ENCODE results near the gene OR51F1.
"Not testable (repeated sequence)": the region's sequence is repeated elsewhere in the genome, so short reads cannot be mapped to it uniquely, and the experiment has no call there.

The OR51F1 gene

DNA sequence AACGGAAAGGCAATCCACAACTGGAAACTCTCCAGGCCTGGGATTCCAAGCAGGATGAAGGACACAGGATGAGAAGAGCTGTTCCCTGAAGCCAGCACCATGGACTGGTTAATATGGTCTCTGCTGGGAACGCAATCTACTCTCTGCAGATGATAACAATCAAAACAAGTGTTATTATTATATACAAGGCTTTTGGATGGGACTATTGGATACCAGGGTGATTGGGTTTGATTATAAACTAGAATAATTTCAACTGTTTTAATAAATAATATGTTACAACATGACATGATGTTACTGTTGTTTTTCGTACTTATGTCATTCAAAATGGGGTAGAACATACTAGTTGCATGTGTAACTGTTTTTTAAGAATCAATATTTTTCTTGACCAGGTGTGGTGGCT, 34.5 kb upstream of the OR51F1 start, which contains the start of gene OR52R1:
OR52R1 (minus strand) TSS at position 101 of the 400 bp plus-strand sequence; CDS start at position 101, 0 bp downstream.
- no peaks in the 10 kb centered on the region for H3K4me1 ChIP-seq (ENCODE audit: insufficient read depth, low read length, severe bottlenecking)
- H3K79me2 ChIP-seq (ENCODE audit: insufficient read depth, low read length) = no peaks in the 10 kb centered on the region
- TF ChIP-seq, protein P1, sequence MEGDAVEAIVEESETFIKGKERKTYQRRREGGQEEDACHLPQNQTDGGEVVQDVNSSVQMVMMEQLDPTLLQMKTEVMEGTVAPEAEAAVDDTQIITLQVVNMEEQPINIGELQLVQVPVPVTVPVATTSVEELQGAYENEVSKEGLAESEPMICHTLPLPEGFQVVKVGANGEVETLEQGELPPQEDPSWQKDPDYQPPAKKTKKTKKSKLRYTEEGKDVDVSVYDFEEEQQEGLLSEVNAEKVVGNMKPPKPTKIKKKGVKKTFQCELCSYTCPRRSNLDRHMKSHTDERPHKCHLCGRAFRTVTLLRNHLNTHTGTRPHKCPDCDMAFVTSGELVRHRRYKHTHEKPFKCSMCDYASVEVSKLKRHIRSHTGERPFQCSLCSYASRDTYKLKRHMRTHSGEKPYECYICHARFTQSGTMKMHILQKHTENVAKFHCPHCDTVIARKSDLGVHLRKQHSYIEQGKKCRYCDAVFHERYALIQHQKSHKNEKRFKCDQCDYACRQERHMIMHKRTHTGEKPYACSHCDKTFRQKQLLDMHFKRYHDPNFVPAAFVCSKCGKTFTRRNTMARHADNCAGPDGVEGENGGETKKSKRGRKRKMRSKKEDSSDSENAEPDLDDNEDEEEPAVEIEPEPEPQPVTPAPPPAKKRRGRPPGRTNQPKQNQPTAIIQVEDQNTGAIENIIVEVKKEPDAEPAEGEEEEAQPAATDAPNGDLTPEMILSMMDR (IDR thresholded peaks at IDR 0.05; ENCODE audit: low read length) = no peak
- no peak for TF ChIP-seq EZH2 (IDR thresholded peaks at IDR 0.05; ENCODE audit: borderline replicate concordance, low read length)
- H3K9ac ChIP-seq (ENCODE audit: low read length) = no peak within 1 kb of the TSS
- H3K27ac ChIP-seq (ENCODE audit: low read depth, low read length, poor library complexity, severe bottlenecking) = no peak within 1 kb of the TSS
- H3K36me3 ChIP-seq (ENCODE audit: insufficient read depth, low read length) = no peaks in the 10 kb centered on the region
- no peaks in the 10 kb centered on the region for H3F3A ChIP-seq (ENCODE audit: insufficient read depth, low read length)
- no peak within 1 kb of the TSS for H2AFZ ChIP-seq (ENCODE audit: low read length)
- no peaks in the 10 kb centered on the region for H4K20me1 ChIP-seq (ENCODE audit: insufficient read depth, low read length)
- H3K4me3 ChIP-seq (ENCODE audit: low read depth, low read length, poor library complexity, severe bottlenecking) = no peak within 1 kb of the TSS
- H3K9me3 ChIP-seq (ENCODE audit: low read length) = no peaks in the 10 kb centered on the region
- no peaks in the 10 kb centered on the region for H3K27me3 ChIP-seq (ENCODE audit: insufficient read depth, low read length)
- no peaks in the 10 kb centered on the region for H3K9me2 ChIP-seq (ENCODE audit: low read depth, low read length)
- no peak within 1 kb of the TSS for H3K4me2 ChIP-seq (ENCODE audit: low read length)

DNA sequence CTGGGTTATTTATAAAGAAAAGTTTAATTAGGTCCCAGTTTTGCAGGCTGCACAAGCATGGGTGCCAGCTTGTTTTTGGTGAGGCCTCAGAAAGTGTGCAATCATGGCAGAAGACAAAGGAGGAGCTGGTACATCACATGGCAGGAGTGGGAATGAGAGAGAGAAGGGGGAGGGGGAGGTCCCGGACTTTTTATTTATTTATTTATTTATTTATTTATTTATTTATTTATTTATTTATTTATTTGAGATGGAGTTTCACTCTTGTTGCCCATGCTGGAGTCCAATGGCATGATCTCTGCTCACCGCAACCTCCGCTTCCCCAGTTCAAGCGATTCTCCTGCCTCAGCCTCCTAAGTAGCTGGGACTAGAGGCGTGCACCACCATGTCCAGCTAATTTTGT, 31.6 kb upstream of the OR51F1 start:
- not testable (repeated sequence) for H3K27ac ChIP-seq (ENCODE audit: low read depth, low read length, poor library complexity, severe bottlenecking); H3K4me2 ChIP-seq (ENCODE audit: low read length); H3K9me3 ChIP-seq (ENCODE audit: low read length); H3F3A ChIP-seq (ENCODE audit: insufficient read depth, low read length); H3K4me1 ChIP-seq (ENCODE audit: insufficient read depth, low read length, severe bottlenecking); H2AFZ ChIP-seq (ENCODE audit: low read length); H4K20me1 ChIP-seq (ENCODE audit: insufficient read depth, low read length); H3K27me3 ChIP-seq (ENCODE audit: insufficient read depth, low read length); H3K79me2 ChIP-seq (ENCODE audit: insufficient read depth, low read length); H3K36me3 ChIP-seq (ENCODE audit: insufficient read depth, low read length); H3K9ac ChIP-seq (ENCODE audit: low read length); H3K4me3 ChIP-seq (ENCODE audit: low read depth, low read length, poor library complexity, severe bottlenecking); H3K9me2 ChIP-seq (ENCODE audit: low read depth, low read length)

DNA sequence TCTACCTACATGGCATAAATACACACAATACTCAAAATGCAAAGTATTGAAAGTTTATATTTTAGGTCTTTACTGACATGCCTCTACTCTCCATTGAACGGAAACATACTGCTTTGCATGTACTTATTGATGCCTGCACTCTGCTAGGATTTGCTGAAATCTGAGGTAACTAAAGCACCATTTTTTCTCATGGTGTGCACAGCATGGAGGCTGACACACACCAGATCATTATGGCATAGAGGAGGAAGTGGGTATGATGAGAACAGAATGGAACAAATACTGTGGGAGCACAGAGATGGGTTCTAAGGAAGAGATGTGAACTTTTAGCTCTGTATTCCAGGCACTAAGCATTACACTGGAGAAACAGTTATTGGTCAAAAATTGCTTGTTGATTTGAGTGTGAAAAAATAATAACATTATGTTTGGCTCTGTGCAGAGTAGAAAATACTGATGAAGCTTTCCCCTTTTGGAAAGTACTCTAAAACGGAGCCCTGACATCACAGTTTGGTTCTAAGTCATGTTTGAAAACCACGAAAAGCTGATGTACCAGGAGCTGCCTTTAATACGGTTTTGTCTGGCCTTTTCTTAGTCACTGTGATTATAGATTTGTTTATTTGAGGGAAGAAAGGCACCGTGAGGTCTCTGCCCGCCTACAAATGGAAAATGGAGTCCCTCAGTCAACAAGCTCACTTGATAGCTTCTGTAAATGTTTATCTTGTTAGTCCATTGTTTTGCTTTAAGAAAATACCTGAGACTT, 28.9 kb upstream of the OR51F1 start:
- H3K4me2 ChIP-seq (ENCODE audit: low read length) = no peak overlapping the region
- no peaks in the 10 kb centered on the region for H4K20me1 ChIP-seq (ENCODE audit: insufficient read depth, low read length)
- H2AFZ ChIP-seq (ENCODE audit: low read length) = no peak overlapping the region
- TF ChIP-seq, protein P1 (IDR thresholded peaks at IDR 0.05; ENCODE audit: low read length) = no peak
- no peak for TF ChIP-seq EZH2 (IDR thresholded peaks at IDR 0.05; ENCODE audit: borderline replicate concordance, low read length)
- no peaks in the 10 kb centered on the region for H3K9me2 ChIP-seq (ENCODE audit: low read depth, low read length)
- no peaks in the 10 kb centered on the region for H3K4me1 ChIP-seq (ENCODE audit: insufficient read depth, low read length, severe bottlenecking)
- H3K27ac ChIP-seq (ENCODE audit: low read depth, low read length, poor library complexity, severe bottlenecking) = no peak overlapping the region
- no peaks in the 10 kb centered on the region for H3F3A ChIP-seq (ENCODE audit: insufficient read depth, low read length)
- no peaks in the 10 kb centered on the region for H3K9me3 ChIP-seq (ENCODE audit: low read length)
- no peaks in the 10 kb centered on the region for H3K36me3 ChIP-seq (ENCODE audit: insufficient read depth, low read length)
- no peak overlapping the region for H3K9ac ChIP-seq (ENCODE audit: low read length)
- H3K4me3 ChIP-seq (ENCODE audit: low read depth, low read length, poor library complexity, severe bottlenecking) = no peak overlapping the region
- no peaks in the 10 kb centered on the region for H3K27me3 ChIP-seq (ENCODE audit: insufficient read depth, low read length)
- no peaks in the 10 kb centered on the region for H3K79me2 ChIP-seq (ENCODE audit: insufficient read depth, low read length)

DNA sequence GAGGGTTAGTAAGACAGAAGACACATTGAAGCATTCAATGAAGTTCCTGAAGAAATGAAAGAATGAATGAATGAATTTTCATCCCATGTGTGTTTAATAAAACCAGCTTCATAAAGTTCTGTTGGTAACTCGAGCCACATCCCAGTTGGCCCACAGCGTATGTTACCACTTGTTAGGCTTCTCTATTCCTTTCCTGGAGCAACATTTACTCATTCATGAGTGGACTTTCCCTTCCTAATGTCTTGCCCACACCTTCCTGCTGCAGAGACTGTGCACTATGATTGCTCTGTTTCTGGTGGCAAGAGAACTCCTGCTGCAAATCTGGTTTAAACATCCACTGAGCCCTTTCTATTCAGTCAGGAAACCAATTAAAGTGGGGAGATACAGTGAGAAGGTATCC, 27.5 kb upstream of the OR51F1 start:
- Histone ChIP-seq H3K9me2 (ENCODE audit: low read depth, low read length) (no peaks in the 10 kb centered on the region), H3K27ac (ENCODE audit: low read depth, low read length, poor library complexity, severe bottlenecking) (no peak overlapping the region), H3K79me2 (ENCODE audit: insufficient read depth, low read length) (no peaks in the 10 kb centered on the region), H3K4me1 (ENCODE audit: insufficient read depth, low read length, severe bottlenecking) (no peaks in the 10 kb centered on the region), H3K27me3 (ENCODE audit: insufficient read depth, low read length) (no peaks in the 10 kb centered on the region), H3K36me3 (ENCODE audit: insufficient read depth, low read length) (no peaks in the 10 kb centered on the region), H3F3A (ENCODE audit: insufficient read depth, low read length) (no peaks in the 10 kb centered on the region), H3K9ac (ENCODE audit: low read length) (no peak overlapping the region), H4K20me1 (ENCODE audit: insufficient read depth, low read length) (no peaks in the 10 kb centered on the region), H3K9me3 (ENCODE audit: low read length) (no peaks in the 10 kb centered on the region), H3K4me3 (ENCODE audit: low read depth, low read length, poor library complexity, severe bottlenecking) (no peak overlapping the region), H2AFZ (ENCODE audit: low read length) (no peak overlapping the region), H3K4me2 (ENCODE audit: low read length) (no peak overlapping the region)
- no peak for TF ChIP-seq EZH2 (IDR thresholded peaks at IDR 0.05; ENCODE audit: borderline replicate concordance, low read length)
- TF ChIP-seq, protein P1 (IDR thresholded peaks at IDR 0.05; ENCODE audit: low read length) = no peak
